CD4-positive, alpha-beta T cell (primary cell): ENCODE data around the gene THEMIS. TPM values are rescaled to one million over a fixed set of nuclear protein-coding genes. Genes with fewer than 3 reads are reported as not detected.
A peak's percentile ranks its signal among the peaks of the same experiment; 100 is the strongest.
"Not testable (repeated sequence)": the region's sequence is repeated elsewhere in the genome, so short reads cannot be mapped to it uniquely, and the experiment has no call there.

Source experiments
- ATAC-seq: fragments of 200-7000 bp; cut with Tn5 transposase; one replicate; pipeline ENCODE4 v1.10.0; 2022; ENCODE audit warnings: mild to moderate bottlenecking; ENCODE audit not compliant: poor library complexity
- CTCF ChIA-PET: fragments of 350-600 bp; sonication (Branson Sonifier 250); formaldehyde crosslinking; loops from one replicate; lab custom pipeline; 2021; ENCODE audit warnings: antibody characterized with exemption, inconsistent platforms; lab: Charles Lee
- POLR2A ChIA-PET: fragments of 350-600 bp; sonication (Branson Sonifier 250); formaldehyde crosslinking; loops from one replicate; lab custom pipeline; 2021; ENCODE audit warnings: antibody characterized with exemption, inconsistent platforms; lab: Charles Lee
- DNase-seq, 14 experiments: peaks; one replicate each; pipeline ENCODE4 v3.0.0-alpha.2; 2013 to 2020; ENCODE audit warnings: mixed read lengths in 2 of 14
- H3K27ac ChIP-seq, 2 donors: one replicate each; pipeline versions ENCODE4 v1.5.1 to v1.7.0; 2013; ENCODE audit warnings: low read length in 2 of 2, low read depth in 1 of 2, mild to moderate bottlenecking in 1 of 2
- H3K27me3 ChIP-seq, 2 experiments: 1 replicate in 1 of 2; 2 replicates in 1 of 2; pipeline versions ENCODE4 v1.6.1 to v1.7.0; 2013; ENCODE audit warnings: low read length in 2 of 2, control low read depth in 1 of 2, mild to moderate bottlenecking in 1 of 2, moderate library complexity in 1 of 2; ENCODE audit not compliant: insufficient read depth in 2 of 2, control insufficient read depth in 1 of 2
- H3K36me3 ChIP-seq: one replicate; pipeline ENCODE4 v1.6.1; 2013; ENCODE audit warnings: low read length, control low read depth; ENCODE audit not compliant: insufficient read depth
- H3K4me1 ChIP-seq: one replicate; pipeline ENCODE4 v1.6.1; 2013; ENCODE audit warnings: low read length, control low read depth; ENCODE audit not compliant: insufficient read depth
- H3K4me3 ChIP-seq: one replicate; pipeline ENCODE4 v1.5.1; 2013; ENCODE audit warnings: mild to moderate bottlenecking, low read length, moderate library complexity
- H3K9me3 ChIP-seq, 2 experiments: 1 replicate in 1 of 2; 2 replicates in 1 of 2; pipeline versions ENCODE4 v1.6.1 to v1.7.0; 2013; ENCODE audit warnings: low read length in 2 of 2, mild to moderate bottlenecking in 2 of 2, control low read depth in 1 of 2, moderate library complexity in 1 of 2; ENCODE audit not compliant: control insufficient read depth in 1 of 2, insufficient read depth in 1 of 2
- H3K27ac Mint-ChIP-seq: one replicate; pipeline ENCODE4 v1.8.0; 2020; ENCODE audit warnings: mixed read lengths
- H3K27me3 Mint-ChIP-seq: one replicate; pipeline ENCODE4 v1.8.0; 2021; ENCODE audit warnings: mixed read lengths
- H3K36me3 Mint-ChIP-seq: one replicate; pipeline ENCODE4 v1.8.0; 2021; ENCODE audit warnings: low read depth, mixed read lengths
- H3K4me1 Mint-ChIP-seq: one replicate; pipeline ENCODE4 v1.8.0; 2021; ENCODE audit warnings: low read depth, mixed read lengths
- H3K4me3 Mint-ChIP-seq: one replicate; pipeline ENCODE4 v1.8.0; 2020; ENCODE audit warnings: mild to moderate bottlenecking, mixed read lengths
- H3K9me3 Mint-ChIP-seq: one replicate; pipeline ENCODE4 v1.8.0; 2020; ENCODE audit warnings: mixed read lengths
- intact Hi-C, 2 experiments: fragments of 100-400 bp; cut with DNase I in 1 of 2; cut with micrococcal nuclease in 1 of 2; formaldehyde crosslinking; loops; one replicate each; pipeline versions ENCODE4 v1.15.1 to v1.9.0; 2023 to 2025; cut with DNase I, micrococcal nuclease
- total RNA-seq, 174 experiments: library from RNA in 2 of 174; stranded (reverse) in 2 of 174; gene quantifications; one replicate each; pipeline ENCODE4 v1.2.3 and lab custom pipeline; 2021 to 2026
- TF ChIP-seq, protein P1 (sequence below): fragments of 200-600 bp; IDR thresholded peaks from one replicate; pipeline ENCODE4 v1.8.0; 2022; ENCODE audit warnings: antibody characterized with exemption, mild to moderate bottlenecking

THEMIS gene
- total RNA-seq, 2 experiments from 2014 or later, result 25.0 to 25.3 TPM

DNA sequence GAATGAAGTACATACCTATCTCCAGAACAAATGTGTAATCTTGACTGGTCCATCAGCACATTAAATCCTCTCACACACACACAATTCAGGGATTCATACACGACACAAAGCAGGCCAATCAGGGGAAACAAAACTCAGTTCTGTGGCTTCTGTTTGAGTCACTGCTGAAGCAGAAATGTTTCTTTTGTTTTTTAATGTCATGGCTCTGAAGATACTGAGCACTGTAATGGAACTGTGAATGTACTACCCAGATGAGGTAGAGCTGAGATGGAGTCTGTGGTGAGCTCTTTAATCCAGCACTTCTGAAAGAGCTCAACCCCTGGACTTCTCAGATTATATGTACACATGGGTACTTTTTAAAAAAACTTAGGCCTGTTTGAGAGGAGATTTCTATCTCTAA lies 116.4 kb downstream of the THEMIS start:
- intact Hi-C loops, result no loop called here
- H3K9me3 ChIP-seq, result peaks cover 0 to 4% of the 10 kb centered on the region in 2 experiments

DNA sequence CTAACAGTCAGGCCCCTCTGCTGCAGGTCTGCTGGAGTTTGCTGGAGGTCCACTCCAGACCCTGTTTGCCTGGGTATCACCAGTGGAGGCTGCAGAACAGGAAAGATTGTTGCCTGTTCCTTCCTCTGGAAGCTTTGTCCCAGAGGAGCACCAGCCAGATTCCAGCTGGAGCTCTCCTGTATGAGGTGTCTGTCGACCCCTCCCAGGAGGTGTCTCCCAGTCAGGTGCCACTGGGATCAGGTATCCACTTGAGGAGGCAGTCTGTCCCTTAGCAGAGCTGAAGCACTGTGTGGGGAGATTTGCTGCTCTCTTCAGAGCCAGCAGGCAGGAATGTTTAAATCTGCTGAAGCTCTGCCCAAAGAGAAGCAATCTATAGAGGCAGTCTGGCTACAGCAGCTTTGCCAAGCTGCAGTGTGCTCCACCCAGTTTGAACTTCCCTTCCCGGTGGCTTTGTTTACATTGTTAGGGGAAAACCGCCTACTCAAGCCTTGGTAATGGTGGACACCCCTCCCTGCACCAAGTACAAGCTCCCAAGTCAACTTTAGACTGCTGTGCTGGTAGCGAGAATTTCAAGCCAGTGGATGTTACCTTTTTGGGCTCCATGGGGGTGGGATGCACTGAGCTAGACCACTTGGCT lies 119.1 kb downstream of the THEMIS start:
- peaks cover 52% of the 10 kb centered on the region for H3K36me3 Mint-ChIP-seq
- H3K9me3 ChIP-seq, H3K27me3 Mint-ChIP-seq, H3K27me3 ChIP-seq, H3K27ac ChIP-seq, POLR2A ChIA-PET, H3K4me3 Mint-ChIP-seq, DNase-seq, intact Hi-C loops, ATAC-seq, H3K4me3 ChIP-seq, CTCF ChIA-PET, H3K9me3 Mint-ChIP-seq: not testable (repeated sequence)
- Histone ChIP-seq H3K36me3 (peaks cover 21% of the 10 kb centered on the region), H3K4me1 (peaks cover 11% of the 10 kb centered on the region)
- H3K4me1 Mint-ChIP-seq, result peaks cover 87% of the 10 kb centered on the region
- H3K27ac Mint-ChIP-seq, result peak overlapping the region; percentile 47

More for the DNA sequence above, 116.4 kb downstream of the THEMIS start:
- peaks cover 93% of the 10 kb centered on the region for H3K4me1 Mint-ChIP-seq
- DNase-seq (no peak), ATAC-seq (no peak)
- H3K36me3 ChIP-seq, result peaks cover 21% of the 10 kb centered on the region
- TF ChIP-seq, protein P1, sequence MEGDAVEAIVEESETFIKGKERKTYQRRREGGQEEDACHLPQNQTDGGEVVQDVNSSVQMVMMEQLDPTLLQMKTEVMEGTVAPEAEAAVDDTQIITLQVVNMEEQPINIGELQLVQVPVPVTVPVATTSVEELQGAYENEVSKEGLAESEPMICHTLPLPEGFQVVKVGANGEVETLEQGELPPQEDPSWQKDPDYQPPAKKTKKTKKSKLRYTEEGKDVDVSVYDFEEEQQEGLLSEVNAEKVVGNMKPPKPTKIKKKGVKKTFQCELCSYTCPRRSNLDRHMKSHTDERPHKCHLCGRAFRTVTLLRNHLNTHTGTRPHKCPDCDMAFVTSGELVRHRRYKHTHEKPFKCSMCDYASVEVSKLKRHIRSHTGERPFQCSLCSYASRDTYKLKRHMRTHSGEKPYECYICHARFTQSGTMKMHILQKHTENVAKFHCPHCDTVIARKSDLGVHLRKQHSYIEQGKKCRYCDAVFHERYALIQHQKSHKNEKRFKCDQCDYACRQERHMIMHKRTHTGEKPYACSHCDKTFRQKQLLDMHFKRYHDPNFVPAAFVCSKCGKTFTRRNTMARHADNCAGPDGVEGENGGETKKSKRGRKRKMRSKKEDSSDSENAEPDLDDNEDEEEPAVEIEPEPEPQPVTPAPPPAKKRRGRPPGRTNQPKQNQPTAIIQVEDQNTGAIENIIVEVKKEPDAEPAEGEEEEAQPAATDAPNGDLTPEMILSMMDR, result no peak
- no peaks in the 10 kb centered on the region for H3K27me3 ChIP-seq
- peaks cover 11% of the 10 kb centered on the region for H3K4me1 ChIP-seq
- ChIA-PET POLR2A (no interaction called here), CTCF (no interaction called here)
- no peaks in the 10 kb centered on the region for H3K27me3 Mint-ChIP-seq
- H3K27ac Mint-ChIP-seq, result peak overlapping the region; percentile 10
- no peak overlapping the region for H3K4me3 ChIP-seq
- H3K9me3 Mint-ChIP-seq, result no peaks in the 10 kb centered on the region
- H3K36me3 Mint-ChIP-seq, result peaks cover 66% of the 10 kb centered on the region
- H3K4me3 Mint-ChIP-seq, result no peak overlapping the region
- no peak overlapping the region for H3K27ac ChIP-seq

DNA sequence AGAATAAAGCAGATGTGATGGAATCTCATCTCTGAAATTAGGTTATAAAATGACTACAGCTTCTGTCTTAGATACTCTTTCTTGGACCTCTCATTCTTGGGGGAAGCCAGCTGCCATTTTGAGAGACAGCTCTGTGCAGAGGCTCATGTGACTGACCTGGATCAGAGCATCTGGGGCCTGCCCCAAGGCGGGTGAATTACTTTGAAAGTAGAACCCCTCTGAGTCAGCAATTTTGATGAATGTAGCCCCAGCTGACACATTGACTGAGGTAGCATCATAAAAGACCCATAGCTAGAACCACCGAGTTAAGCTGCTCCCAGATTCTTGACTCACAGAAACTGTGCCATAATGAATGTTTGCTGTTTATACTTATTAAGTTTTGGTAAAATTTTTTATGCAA lies 124.5 kb downstream of the THEMIS start:
- Mint-ChIP-seq H3K36me3 (peaks cover 46% of the 10 kb centered on the region), H3K4me1 (peaks cover 55% of the 10 kb centered on the region), H3K27me3 (no peaks in the 10 kb centered on the region), H3K9me3 (peaks cover 5% of the 10 kb centered on the region), H3K27ac (peak overlapping the region; percentile 30), H3K4me3 (no peak overlapping the region)
- DNase-seq (no peak), ATAC-seq (no peak)
- peaks cover 0 to 6% of the 10 kb centered on the region in 2 experiments for H3K9me3 ChIP-seq
- intact Hi-C loops, result no loop called here
- TF ChIP-seq, protein P1, result no peak
- POLR2A ChIA-PET, result no interaction called here
- no peak overlapping the region for H3K27ac ChIP-seq
- no peaks in the 10 kb centered on the region for H3K27me3 ChIP-seq
- no peak overlapping the region for H3K4me3 ChIP-seq
- peaks cover 6% of the 10 kb centered on the region for H3K4me1 ChIP-seq
- CTCF ChIA-PET, result interaction anchor here (0.9 to 1.3 kb wide), 3 partner anchors 9 to 70 kb away, joined by 3 read pairs; no protein-coding TSS in a partner anchor
- peaks cover 7% of the 10 kb centered on the region for H3K36me3 ChIP-seq
